WTC11 (cell line): Measurements from ENCODE around the gene SNX21. TPM values are rescaled to one million over a fixed set of nuclear protein-coding genes. Genes with fewer than 3 reads are reported as not detected.

ENCODE experiments used
- AFF4 ChIP-seq: sonication (generic); formaldehyde crosslinking; IDR thresholded peaks from 2 replicates; pipeline ENCODE4 v1.8.1; 2023; ENCODE audit warnings: mild to moderate bottlenecking, missing genetic modification reagents, borderline replicate concordance
- CBFB ChIP-seq: sonication (generic); formaldehyde crosslinking; IDR thresholded peaks from 2 replicates; pipeline ENCODE4 v1.8.1; 2022; ENCODE audit warnings: mild to moderate bottlenecking, low read depth, missing genetic modification reagents
- CREB1 ChIP-seq: sonication (generic); formaldehyde crosslinking; IDR thresholded peaks from 2 replicates; pipeline ENCODE4 v1.8.0; 2023; ENCODE audit warnings: mild to moderate bottlenecking, missing genetic modification reagents
- CTCF ChIP-seq: fragments of 200-600 bp; IDR thresholded peaks from 2 replicates; pipeline ENCODE4 v1.8.0; 2022; ENCODE audit warnings: antibody characterized with exemption
- E2F5 ChIP-seq: sonication (generic); formaldehyde crosslinking; IDR thresholded peaks from 2 replicates; pipeline ENCODE4 v1.8.1; 2022; ENCODE audit warnings: mild to moderate bottlenecking, moderate library complexity, missing genetic modification reagents
- ELF4 ChIP-seq: sonication (generic); formaldehyde crosslinking; IDR thresholded peaks from 2 replicates; pipeline ENCODE4 v1.8.1; 2022; ENCODE audit warnings: low read depth, mild to moderate bottlenecking, moderate library complexity, missing genetic modification reagents
- FOXJ3 ChIP-seq: sonication (generic); formaldehyde crosslinking; IDR thresholded peaks from 2 replicates; pipeline ENCODE4 v1.9.0; 2021; ENCODE audit warnings: missing genetic modification reagents, mild to moderate bottlenecking, borderline replicate concordance
- FOXK1 ChIP-seq: sonication (generic); formaldehyde crosslinking; IDR thresholded peaks from 2 replicates; pipeline ENCODE4 v1.8.0; 2022; ENCODE audit warnings: mild to moderate bottlenecking, moderate library complexity, missing genetic modification reagents
- GTF2I ChIP-seq: fragments of 250-450 bp; sonication (Bioruptor Pico); conservative IDR thresholded peaks from 2 replicates; pipeline ENCODE4 v1.4.0; 2021; ENCODE audit warnings: mild to moderate bottlenecking
- IRF1 ChIP-seq: sonication (generic); formaldehyde crosslinking; IDR thresholded peaks from 2 replicates; pipeline ENCODE4 v1.8.0; 2023; ENCODE audit warnings: missing genetic modification reagents
- MYBL2 ChIP-seq: sonication (generic); formaldehyde crosslinking; IDR thresholded peaks from 2 replicates; pipeline ENCODE4 v1.8.1; 2023; ENCODE audit warnings: mild to moderate bottlenecking, moderate library complexity, missing genetic modification reagents
- NFATC4 ChIP-seq: fragments of 250-450 bp; sonication (Bioruptor Pico); IDR thresholded peaks from 2 replicates; pipeline ENCODE4 v1.9.0; 2021; ENCODE audit warnings: mild to moderate bottlenecking
- PREB ChIP-seq: sonication (generic); formaldehyde crosslinking; IDR thresholded peaks from 2 replicates; pipeline ENCODE4 v1.8.1; 2022; ENCODE audit warnings: mild to moderate bottlenecking, missing genetic modification reagents, moderate library complexity, borderline replicate concordance
- RELA ChIP-seq: sonication (generic); formaldehyde crosslinking; IDR thresholded peaks from 2 replicates; pipeline ENCODE4 v1.8.1; 2022; ENCODE audit warnings: missing genetic modification reagents, mild to moderate bottlenecking, borderline replicate concordance
- SP1 ChIP-seq: sonication (generic); formaldehyde crosslinking; conservative IDR thresholded peaks from 2 replicates; pipeline ENCODE4 v1.8.1; 2022; ENCODE audit warnings: missing genetic modification reagents
- STAT6 ChIP-seq: sonication (generic); formaldehyde crosslinking; conservative IDR thresholded peaks from 2 replicates; pipeline ENCODE4 v1.8.1; 2023; ENCODE audit warnings: mild to moderate bottlenecking, low read depth, missing genetic modification reagents, moderate library complexity
- TEAD1 ChIP-seq: sonication (generic); formaldehyde crosslinking; IDR thresholded peaks from 2 replicates; pipeline ENCODE4 v1.8.0; 2022; ENCODE audit warnings: mild to moderate bottlenecking, missing genetic modification reagents
- ZMAT4 ChIP-seq: fragments of 250-450 bp; sonication (Bioruptor Pico); IDR thresholded peaks from 2 replicates; pipeline ENCODE4 v1.9.0; 2021; ENCODE audit warnings: mild to moderate bottlenecking
- ZNF396 ChIP-seq: fragments of 250-450 bp; sonication (Bioruptor Pico); IDR thresholded peaks from 2 replicates; pipeline ENCODE4 v1.8.0; 2021; ENCODE audit warnings: mild to moderate bottlenecking, moderate library complexity, borderline replicate concordance
- ZNF425 ChIP-seq: fragments of 250-450 bp; sonication (Bioruptor Pico); conservative IDR thresholded peaks from 2 replicates; pipeline ENCODE4 v1.9.0; 2021; ENCODE audit warnings: mild to moderate bottlenecking
- total RNA-seq: library from RNA; stranded (reverse); gene quantifications from 3 replicates; pipeline ENCODE4 v1.2.3, GENCODE V29; 2021

SNX21 gene
- total RNA-seq, 1 experiment from 2014 or later: 17.9 TPM

- TF ChIP-seq AFF4 (CRISPR knock-in tag) (0 out of 2 replicates have a peak, but pooled peaks have one; percentile 15), PREB (CRISPR knock-in tag) (no peak), ZMAT4 (CRISPR knock-in tag) (no peak), CTCF (peak; percentile 35; the same call in 1 of the 2 replicates), E2F5 (CRISPR knock-in tag) (no peak), SP1 (no peak; the same call in 1 of the 2 replicates), MYBL2 (CRISPR knock-in tag) (no peak), CREB1 (CRISPR knock-in tag) (0 out of 2 replicates have a peak, but pooled peaks have one; percentile 44), STAT6 (no peak), CBFB (no peak), IRF1 (CRISPR knock-in tag) (no peak), GTF2I (no peak), NFATC4 (no peak), FOXK1 (CRISPR knock-in tag) (no peak), ZNF396 (CRISPR knock-in tag) (no peak), ELF4 (no peak), TEAD1 (peak; percentile 54; the same call in 1 of the 2 replicates), FOXJ3 (CRISPR knock-in tag) (no peak), RELA (peak; percentile 56; the same call in 1 of the 2 replicates), ZNF425 (no peak)
These were observed 56.7 kb downstream of the SNX21 start (continued) for GRCh38 chr20:45890077-45890984.
